ENCODE results near the gene CEP128.
"Not testable (repeated sequence)": the region's sequence is repeated elsewhere in the genome, so short reads cannot be mapped to it uniquely, and the experiment has no call there.

The CEP128 gene

DNA sequence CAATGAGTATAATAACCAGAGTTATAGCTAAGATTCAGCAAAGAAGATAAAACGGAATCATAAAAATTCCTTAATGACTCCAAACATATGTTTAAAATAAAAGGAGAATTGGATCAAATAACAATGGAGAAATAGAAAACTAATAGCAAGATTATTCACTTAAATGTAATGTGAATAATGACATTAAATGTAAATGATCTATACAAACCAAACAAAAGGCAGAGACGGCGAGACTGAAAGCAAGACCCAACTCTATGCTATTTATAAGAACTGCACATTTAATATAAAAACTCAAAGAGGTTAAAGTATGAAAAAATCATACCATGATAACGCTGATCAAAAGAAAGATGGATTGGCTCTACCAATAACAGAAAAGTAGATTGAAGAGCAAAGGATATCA lies 10.0 kb upstream of the CEP128 start:
- no peak for DNase-seq

DNA sequence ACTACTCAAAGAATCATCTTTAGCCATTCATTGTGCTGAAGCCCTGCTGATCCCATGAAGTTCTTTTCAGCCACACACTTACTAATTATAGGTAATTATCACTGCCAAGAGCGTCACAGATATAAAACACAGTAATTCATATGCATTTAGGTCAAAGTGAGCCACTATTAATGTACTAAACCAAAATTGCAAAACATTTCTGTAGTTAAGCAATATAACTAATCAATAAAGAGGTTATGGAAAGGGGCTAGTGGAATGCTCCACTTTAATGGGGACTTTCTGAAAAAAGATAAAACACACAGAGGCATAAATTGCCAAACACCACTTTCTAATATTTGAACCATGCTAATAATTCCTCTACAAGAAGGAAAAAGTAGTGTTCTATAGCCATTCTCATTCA lies 6.8 kb upstream of the CEP128 start:
- no peak for DNase-seq

DNA sequence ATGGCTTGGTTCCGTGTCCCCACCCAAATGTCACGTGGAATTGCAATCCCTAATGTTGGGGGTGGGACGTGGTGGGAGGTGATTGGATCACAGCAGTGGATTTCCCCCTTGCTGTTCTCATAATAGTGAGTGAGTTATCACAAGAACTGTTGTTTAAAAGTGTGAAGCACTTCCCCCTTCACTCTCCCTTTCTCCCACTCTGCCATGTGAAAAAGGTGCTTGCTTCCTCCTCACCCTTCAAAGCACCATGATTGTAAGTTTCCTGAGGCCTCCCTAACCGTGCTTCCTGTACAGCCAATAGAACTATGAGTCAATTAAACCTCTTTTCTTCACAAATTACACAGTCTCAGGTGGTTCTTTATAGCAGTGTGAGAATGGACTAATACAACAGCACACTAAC lies 5.3 kb upstream of the CEP128 start:
- peak; percentile 29 for DNase-seq

DNA sequence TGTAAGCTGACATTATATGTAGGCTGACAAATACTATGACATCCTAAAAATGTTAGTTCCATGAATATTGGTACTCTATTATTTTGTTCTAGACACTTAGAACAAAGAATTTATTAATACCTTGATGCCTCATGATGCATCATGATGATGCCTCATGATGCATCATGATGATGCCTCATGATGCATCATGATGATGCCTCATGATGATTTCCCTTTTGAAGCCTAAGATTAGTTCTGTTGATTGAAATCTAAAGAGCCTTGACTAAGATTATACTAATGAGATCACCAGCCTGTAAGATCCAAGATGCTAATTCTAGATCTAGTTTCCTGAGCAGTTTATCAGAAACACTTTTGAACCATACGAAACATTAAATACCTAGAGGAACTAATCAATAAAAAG lies 4.6 kb upstream of the CEP128 start:
- DNase-seq: no peak

DNA sequence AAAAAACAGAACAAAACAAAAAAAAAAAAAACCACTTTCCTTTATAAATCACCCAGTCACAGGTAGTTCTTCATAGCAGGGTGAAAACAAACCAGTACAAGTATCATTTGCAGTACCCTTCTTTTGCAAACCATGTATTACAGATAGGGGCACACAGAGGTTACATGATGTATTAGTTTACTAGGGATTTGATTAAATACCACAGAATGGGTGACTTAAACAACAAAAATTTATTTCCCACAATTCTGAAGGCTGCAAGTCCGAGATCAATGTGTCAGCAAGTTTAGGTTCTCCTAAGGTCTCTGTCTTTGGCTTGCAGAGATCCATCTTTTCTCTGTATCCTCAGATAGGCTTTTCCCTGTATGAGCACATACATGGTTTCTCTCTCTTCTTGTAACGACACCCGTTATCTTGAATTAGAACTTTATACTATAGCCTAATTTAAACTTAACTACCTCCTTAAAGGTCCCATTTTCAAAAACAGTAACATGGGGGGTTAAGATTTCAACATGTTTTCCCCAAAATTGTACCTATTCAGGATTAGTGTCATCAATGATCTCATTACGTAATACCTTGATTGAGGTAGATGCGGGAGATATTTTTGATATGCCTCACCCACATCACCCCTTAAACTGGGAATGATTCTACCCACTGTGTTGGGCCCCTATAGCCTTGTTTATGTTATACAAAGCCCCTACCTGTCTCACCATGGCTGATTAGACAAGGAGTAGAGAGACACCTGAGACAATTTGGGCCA lies 3.5 kb upstream of the CEP128 start:
- no peak for DNase-seq

DNA sequence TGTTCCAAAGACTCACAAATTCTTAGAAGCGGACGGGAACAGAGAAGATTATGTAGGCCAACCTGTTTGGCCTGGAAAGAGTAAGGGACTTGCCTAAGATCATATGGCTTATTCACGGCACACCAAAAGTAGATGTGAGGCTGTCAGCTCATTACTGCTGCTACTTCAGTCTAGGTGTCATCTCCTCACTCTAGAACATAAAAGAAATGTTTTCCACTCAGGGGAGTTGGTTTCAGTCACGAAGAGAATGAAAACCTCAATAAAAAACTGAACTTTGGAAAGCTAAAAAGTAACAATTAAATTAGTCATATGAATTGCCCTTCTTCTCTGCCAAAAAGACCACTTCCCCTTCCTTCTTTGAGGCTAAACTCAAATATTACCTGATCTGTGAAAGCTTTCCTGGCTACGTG lies 658 bp upstream of the CEP128 start:
- DNase-seq: no peak

DNA sequence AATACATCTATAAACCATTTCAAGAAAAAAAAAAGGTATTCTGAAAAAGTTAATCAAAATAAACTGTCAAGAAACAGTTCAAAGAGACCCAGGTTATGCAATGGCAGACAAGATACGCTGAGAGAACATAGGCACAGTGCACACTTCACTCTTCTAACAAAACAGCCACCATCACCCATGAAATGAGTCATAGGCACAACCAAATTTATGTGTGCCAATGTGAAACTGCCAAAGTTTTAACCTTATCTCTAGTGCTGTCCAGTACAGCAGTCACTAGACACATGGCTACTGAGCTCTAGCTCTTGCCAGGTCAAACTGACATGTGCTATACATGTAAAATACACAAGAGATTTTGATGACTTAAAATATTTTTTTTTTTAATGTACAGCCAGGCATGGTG lies 1.4 kb downstream of the CEP128 start:
- no peak for DNase-seq

DNA sequence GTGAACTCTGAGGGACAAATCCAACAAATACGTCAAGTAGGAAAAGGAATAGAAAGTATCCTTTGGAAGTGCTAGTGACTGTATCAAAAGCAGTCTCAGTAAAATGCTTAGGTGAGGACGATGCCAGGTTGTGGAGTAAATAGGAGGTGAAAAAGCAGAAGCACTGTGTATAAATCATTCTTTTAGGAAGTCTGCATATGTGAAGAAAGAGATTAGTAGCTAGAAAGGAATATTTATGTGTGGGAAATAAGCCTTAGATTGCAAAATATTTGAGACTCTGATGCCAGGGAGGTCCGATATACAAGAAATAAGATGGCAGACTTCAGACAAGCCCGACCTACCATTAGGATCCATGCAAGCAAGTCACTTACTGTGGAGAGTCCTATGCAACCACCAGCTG lies 7.9 kb downstream of the CEP128 start:
- DNase-seq: no peak

DNA sequence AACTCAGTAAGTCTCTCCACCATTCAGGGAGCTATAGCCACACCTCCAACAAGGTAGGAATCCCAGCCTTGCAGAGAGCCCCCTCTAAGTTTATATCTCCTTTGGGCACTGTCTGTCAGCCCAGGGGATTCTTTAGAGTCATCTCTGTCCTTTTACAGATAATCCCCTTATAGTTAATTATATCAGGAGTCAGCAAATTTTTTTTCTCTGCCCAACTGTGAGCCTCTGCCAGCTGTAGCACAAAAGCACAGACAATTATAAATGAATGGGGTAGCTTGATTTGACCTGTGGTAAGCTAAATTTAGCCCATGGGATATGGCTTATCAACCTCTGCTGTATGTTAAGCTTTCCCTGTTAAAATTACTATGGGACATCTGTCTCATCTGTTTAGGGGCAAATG lies 8.3 kb downstream of the CEP128 start:
- DNase-seq: no peak

DNA sequence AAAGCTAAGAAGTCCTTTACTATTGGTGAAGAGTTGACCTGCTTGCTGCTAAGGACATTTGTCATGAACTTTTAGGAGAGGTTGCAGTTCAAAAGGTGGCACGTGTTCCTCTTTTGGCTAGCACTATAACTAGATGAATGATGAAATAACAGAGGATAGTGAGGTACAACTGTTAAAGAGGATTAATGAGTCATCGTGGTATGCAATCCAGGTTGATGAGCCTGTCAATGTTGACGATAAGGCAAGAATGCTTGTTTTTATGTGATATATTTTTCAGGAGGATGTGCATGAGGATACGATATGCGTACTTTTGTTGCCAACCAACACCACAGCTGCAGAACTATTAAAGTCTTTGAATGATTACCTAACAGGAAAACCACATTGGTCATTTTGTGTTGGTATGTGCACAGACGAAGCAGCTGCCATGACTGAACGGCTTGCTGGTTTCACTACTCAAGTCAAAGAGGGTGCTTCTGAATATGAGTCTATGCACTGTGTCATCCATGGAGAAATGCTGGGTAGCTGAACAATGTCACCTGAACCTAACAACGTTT lies 10.6 kb downstream of the CEP128 start:
- DNase-seq: peak; percentile 64

DNA sequence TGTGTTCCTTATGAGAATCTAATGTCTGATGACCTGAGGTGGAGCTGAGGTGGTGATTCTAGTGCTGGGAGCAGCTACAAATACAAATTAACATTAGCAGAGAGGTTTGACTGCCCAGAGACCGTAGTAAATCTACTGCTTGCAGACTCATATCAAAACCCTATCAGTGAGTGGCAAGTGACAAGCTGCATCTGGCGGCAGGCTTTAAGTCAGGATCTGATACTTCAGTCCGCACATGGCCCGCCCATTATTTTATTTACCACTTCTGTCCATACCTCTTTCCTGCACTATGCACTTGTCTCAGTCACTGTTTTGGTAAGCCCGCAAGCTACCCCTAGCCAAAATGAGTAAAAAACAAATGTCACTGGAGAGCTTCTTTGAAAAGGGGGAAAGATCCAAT lies 11.4 kb downstream of the CEP128 start:
- DNase-seq: no peak

DNA sequence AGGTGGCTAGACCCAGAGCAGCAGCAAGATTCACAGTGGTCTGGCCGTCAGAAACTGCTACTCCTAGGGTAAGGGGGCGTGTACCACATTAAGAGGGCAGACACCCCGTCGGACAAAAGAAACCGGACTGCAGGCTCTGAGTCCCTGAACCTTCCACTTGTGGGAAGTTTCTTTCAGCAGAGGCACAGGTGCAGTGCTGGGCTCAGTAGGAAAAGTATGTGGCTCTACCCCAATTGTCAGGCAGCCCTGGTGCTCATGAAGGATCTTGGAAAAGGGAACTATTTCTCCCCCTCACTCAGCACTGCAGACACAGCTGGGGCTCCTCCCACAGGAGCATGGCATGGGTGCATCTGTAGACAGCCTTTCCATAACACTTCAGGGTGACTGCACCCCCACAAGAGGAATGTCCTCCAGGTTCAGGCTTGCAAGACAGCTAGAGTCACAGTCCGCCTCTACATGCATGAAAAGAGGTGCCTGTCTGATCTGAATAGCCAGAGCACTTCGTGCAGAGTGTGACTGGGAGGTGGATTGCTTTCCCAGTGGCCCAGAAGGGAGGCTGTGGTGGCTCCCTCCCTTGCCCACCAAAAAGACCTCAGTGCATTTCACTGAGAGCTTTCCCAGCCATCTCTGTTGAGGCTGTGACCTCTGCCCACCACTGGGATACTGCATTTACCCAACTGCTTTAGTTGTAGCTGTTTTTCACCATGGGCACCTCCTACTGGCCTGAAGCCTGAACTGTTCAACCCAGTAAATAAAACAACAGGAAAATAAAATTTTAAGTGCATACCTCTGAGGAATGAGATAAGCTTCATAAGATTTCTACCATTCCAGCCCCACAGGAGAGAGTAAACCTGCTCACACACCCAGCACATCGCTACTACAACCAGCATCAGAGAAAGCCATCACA lies 14.2 kb downstream of the CEP128 start:
- DNase-seq: no peak

DNA sequence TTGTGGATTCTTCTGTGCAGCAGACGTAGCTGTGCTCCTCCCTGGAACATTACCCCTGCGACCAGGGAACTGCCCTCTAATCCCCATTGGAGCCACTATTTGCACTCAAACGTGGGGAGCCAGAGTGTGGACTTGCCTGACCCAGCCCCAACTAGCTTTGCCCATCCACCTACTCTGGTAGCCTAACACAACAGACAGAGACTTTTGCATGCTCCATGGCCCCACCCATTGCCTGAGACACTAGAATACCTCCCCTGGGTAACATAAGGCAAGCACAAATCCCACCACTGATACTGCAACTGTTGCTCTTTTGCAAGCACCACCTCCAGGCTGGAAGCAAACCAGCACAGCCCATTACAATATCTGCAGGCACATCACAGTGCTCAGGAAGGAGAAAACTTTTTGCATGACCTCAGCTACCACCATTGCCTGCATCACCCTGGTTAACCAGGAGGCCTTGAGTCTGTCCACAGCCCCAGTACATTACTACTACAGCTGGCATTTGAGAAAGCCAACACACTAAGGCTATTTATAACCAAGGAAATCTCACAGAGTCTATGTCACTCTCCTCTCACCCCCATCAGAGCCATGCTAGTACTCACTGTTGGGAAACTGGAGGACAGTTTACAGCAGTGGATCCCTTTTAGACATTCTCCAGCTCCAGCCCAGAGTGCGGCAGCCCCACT lies 15.0 kb downstream of the CEP128 start:
- no peak for DNase-seq

DNA sequence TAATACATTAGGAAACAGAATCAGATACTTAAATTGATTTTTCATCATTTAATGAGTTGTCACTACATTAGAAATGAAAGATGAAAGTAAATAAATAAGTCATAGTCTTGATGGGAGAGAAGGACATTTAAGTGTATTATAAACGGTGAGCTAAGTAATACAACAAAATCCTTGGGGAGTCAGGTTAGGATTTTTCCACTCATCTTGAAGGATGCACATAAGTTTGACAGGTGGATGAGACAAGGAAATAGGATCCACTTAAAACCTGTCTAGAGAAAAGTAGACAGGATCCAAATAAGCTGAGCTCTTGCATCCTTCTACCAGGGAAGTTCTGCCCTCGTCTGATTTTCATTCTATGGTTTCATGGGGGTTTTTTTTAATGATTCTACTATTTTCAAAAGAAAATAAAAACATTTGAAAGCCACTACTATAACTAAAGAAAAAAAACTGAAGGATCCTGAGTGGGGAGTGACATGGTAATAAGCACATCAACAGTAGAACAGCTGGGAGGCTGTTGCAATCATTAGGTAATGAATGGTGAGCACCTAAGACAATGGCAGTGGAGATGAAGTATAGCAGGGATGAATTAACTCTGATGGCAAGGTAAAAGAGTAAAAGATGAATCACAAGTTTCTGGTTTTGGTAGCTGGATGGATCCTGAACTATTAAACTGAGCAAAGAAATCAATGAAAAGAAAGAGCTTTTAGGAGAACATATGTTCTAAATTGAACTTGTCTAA lies 17.0 kb downstream of the CEP128 start:
- no peak for DNase-seq

DNA sequence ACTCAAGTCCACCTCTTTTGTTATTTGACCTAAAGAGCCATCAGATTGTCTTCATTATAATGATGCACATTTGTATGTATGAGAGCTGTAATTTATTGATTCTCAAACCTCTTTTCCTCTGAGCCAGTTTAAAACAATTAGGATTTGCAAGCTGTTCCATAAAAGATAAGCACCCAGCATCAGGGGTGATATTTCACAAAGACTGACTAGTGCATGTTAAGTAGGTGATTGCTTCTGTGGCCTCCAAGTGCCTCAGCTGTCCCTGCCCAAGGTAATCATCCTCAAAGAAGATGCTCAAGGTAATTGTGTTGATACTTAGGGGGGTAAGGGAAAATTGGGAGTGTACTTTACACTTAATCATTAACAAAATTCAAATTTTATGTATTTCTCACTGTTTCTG lies 18.2 kb downstream of the CEP128 start:
- DNase-seq: no peak

DNA sequence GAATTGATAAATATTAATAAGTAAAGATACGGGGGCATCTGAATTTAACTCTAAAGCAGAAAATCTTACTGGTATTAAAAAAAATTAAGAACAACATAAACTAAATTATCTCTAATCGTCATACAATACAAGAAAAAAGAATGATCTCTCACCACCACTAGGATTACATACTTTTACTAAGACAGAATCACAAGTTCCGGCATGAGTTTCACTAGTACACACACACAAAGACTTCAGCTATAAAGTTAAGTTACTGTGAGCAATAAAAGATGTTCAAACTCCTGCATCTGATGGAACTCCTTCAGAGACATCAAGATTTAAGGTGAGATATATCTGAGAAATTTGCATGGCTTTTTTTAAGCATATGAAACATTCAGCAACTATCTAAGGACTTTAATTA lies 21.9 kb downstream of the CEP128 start:
- no peak for DNase-seq

DNA sequence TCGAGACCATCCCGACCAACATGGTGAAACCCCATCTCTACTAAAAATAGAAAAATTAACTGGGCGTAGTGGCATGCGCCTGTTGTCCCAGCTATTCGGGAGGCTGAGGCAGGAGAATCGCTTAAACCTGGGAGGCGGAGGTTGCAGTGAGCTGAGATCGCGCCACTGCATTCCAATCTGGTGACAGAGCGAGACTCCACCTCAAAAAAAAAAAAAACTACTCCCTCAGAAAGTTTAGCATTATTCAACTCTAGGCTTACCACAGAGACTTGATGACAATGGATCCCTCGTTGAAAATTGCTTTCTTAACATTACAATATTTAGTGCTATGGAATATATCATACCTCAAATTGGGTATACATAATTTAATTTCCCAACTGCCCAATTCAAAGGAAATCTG lies 29.5 kb downstream of the CEP128 start:
- DNase-seq: not testable (repeated sequence)

DNA sequence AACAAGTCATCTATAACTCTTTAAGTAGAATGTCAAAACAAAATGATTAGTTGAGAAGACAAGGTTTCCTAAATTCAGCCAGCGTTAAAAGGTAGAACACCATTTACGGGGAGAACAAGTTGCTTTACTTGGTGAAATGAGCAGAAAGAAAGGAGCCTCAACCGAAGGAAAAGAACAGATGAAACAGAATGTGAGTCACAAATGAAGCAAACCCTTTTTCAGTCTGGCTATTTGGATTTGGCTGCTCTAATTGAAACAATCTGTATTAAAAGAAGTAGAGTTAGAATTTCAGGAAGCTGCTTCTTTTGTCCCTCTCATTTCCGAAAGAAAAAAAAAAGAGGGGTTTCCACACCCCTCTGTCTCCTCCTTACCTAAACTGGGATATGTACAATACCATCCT lies 34.6 kb downstream of the CEP128 start:
- no peak for DNase-seq

DNA sequence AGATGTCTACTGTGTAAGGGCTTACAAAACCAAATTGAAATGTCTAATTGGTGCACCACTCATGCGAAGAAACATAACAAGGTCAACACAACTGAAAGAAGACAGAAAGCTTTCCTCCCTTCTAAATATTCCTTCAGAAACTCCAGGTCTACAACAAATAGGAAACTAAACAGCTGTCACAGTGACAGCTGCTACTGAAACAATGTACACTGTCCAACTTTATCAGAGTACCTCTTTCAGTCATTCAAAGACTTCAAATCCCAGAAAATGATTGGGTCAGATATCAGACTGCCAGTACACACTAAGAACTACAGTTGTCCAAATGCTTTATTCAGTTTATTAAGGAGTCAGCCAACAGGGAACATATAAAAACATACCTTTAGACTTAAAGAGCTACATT lies 35.2 kb downstream of the CEP128 start:
- no peak for DNase-seq

DNA sequence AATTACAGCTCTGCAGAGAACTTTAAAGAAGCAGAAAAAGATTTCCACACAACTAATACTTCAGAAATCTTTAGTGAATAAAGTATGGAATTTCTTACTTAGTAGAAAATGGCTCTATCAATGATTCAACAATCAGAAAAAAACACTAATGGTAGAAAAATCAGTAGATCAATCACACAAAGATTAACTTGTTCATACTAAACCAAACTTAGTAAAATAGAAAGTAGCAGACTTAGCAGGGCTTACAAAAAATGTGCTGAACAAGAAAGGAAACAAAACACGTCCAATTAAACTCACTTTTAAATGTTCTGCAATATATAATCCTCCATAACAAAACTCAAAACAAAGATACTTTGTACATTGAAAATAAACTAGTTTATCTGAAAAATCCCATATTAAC lies 38.9 kb downstream of the CEP128 start:
- no peak for DNase-seq

DNA sequence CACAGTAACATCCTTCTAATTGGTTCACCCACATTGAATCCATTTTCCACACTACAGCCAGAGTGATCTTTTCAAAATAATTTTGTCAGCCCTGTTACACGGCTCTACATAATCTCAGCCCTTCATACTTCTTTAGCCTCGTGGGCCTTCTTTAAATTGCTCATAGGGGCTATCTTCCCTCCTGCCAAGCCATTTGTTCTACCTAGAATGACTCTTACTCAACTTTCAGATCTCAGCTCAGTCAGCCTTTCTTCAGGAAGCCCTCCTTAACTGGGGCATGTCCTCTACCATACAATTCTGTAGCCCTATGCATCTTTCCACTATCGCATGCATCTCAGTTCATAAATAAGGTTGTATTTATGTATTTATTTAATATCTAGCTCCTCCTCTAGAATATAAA lies 39.7 kb downstream of the CEP128 start:
- DNase-seq: no peak

DNA sequence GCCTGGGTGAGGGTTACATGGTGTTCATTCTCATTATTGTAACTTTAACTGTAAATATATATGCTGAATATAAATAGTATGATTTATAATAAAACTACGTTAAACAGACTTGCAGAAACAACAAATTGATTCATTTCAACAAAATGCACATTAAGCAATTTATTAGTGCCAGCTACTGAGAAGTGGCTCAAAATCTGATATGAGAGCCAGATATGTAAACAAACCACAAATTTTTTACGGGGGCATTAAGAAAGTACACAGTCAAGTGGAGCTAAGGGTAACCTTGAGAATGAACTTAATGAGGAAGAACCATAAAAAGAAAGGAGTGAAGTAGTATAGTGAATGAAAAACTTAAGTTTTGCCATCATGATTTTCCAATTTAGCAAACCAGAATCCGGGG lies 40.3 kb downstream of the CEP128 start:
- no peak for DNase-seq

DNA sequence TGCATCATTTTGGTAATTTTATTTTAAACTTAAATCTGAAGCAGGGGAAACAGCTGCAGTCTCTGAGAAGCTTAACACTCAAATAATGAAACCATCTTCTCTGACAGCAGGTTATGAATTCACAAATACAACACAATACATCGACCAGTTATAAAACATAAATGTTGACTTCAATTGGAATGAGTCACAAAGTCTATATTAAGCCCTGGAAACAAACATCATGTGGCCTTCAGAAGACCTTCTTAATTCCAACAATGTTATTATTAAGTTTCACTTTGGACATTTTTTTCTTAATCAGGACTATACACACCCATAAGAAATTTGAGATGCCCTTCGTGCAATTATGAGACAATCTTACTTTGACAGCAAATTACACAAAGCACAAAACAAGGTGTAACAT lies 68.9 kb downstream of the CEP128 start:
- DNase-seq: no peak
